ENCODE results near the gene TRANK1.

TRANK1 gene

GRCh38 chr3:36837089-36837488, 107.8 kb downstream of the TRANK1 start:
- DNase-seq = no peak

GRCh38 chr3:36833160-36833814, 111.6 kb downstream of the TRANK1 start:
- DNase-seq = no peak

- no peak for DNase-seq
These were observed 112.4 kb downstream of the TRANK1 start for GRCh38 chr3:36832406-36832805.

- no peak for DNase-seq
These were observed 117.7 kb downstream of the TRANK1 start for GRCh38 chr3:36827133-36827532.

GRCh38 chr3:36826240-36826639, 118.6 kb downstream of the TRANK1 start:
- DNase-seq = no peak

GRCh38 chr3:36824443-36824842, 120.4 kb downstream of the TRANK1 start:
- no peak for DNase-seq

GRCh38 chr3:36823806-36824205, 121.0 kb downstream of the TRANK1 start:
- DNase-seq = no peak

GRCh38 chr3:36820083-36820482, 124.8 kb downstream of the TRANK1 start:
- DNase-seq = no peak

- no peak for DNase-seq
These were observed 126.9 kb downstream of the TRANK1 start for GRCh38 chr3:36817806-36818533.

GRCh38 chr3:36815375-36815774, 129.5 kb downstream of the TRANK1 start:
- DNase-seq = no peak

GRCh38 chr3:36814776-36815175, 130.1 kb downstream of the TRANK1 start:
- no peak for DNase-seq

GRCh38 chr3:36814066-36814717, 130.7 kb downstream of the TRANK1 start:
- DNase-seq = no peak

GRCh38 chr3:36813305-36813704, 131.5 kb downstream of the TRANK1 start:
- DNase-seq = no peak

GRCh38 chr3:36812240-36812639, 132.6 kb downstream of the TRANK1 start:
- DNase-seq = no peak

GRCh38 chr3:36811768-36812167, 133.1 kb downstream of the TRANK1 start:
- DNase-seq = no peak

- DNase-seq = no peak
These were observed 140.4 kb downstream of the TRANK1 start for GRCh38 chr3:36804295-36805055.

GRCh38 chr3:36803091-36803791, 141.6 kb downstream of the TRANK1 start:
- DNase-seq = no peak

GRCh38 chr3:36800533-36801116, 144.2 kb downstream of the TRANK1 start:
- no peak for DNase-seq

- no peak for DNase-seq
These were observed 148.0 kb downstream of the TRANK1 start for GRCh38 chr3:36796881-36797280.

GRCh38 chr3:36796161-36796560, 148.7 kb downstream of the TRANK1 start:
- no peak for DNase-seq

- DNase-seq = no peak
These were observed 149.2 kb downstream of the TRANK1 start for GRCh38 chr3:36795622-36796021.

- no peak for DNase-seq
These were observed 152.5 kb downstream of the TRANK1 start for GRCh38 chr3:36792342-36792741.
